Central memory CD8-positive, alpha-beta T cell (primary cell): Measurements from ENCODE around the gene KRT6B.
"Not testable (repeated sequence)": the region's sequence is repeated elsewhere in the genome, so short reads cannot be mapped to it uniquely, and the experiment has no call there.

Experiments
- ATAC-seq: fragments of 150-1000 bp; cut with Tn5 transposase; replicated peaks from 2 replicates; pipeline ENCODE4 v1.10.0; 2022; ENCODE audit warnings: mild to moderate bottlenecking, moderate FRiP score, moderate number of reproducible peaks; ENCODE audit not compliant: poor library complexity, severe bottlenecking; ENCODE audit errors: extremely low read depth
- DNase-seq, 2 donors: peaks; one replicate each; pipeline ENCODE4 v3.0.0; 2021; ENCODE audit warnings: low spot score in 2 of 2
- H3K27ac Mint-ChIP-seq: one replicate; pipeline ENCODE4 v1.8.0; 2022; ENCODE audit warnings: low read depth, mild to moderate bottlenecking, moderate library complexity, mixed read lengths
- H3K27me3 Mint-ChIP-seq: one replicate; pipeline ENCODE4 v1.8.0; 2022; ENCODE audit warnings: mixed read lengths
- H3K36me3 Mint-ChIP-seq: one replicate; pipeline ENCODE4 v1.8.0; 2022; ENCODE audit warnings: mild to moderate bottlenecking, moderate library complexity, mixed read lengths; ENCODE audit not compliant: insufficient read depth
- H3K4me1 Mint-ChIP-seq: one replicate; pipeline ENCODE4 v1.8.0; 2022; ENCODE audit warnings: mixed read lengths
- H3K4me3 Mint-ChIP-seq: one replicate; pipeline ENCODE4 v1.8.0; 2022; ENCODE audit warnings: mild to moderate bottlenecking, moderate library complexity, mixed read lengths
- H3K9me3 Mint-ChIP-seq: one replicate; pipeline ENCODE4 v1.8.0; 2022; ENCODE audit warnings: mixed read lengths

KRT6B gene

GRCh38 chr12:52455821-52456220, 3.9 kb upstream of the KRT6B start:
- no peaks in the 10 kb centered on the region for H3K36me3 Mint-ChIP-seq
- ATAC-seq (no peak), DNase-seq (no peak)

GRCh38 chr12:52454411-52455201, 2.7 kb upstream of the KRT6B start:
- H3K27me3 Mint-ChIP-seq: peaks cover 11% of the 10 kb centered on the region
- H3K9me3 Mint-ChIP-seq: no peaks in the 10 kb centered on the region
- H3K27ac Mint-ChIP-seq: no peak overlapping the region
- ATAC-seq: no peak
- peaks cover 12% of the 10 kb centered on the region for H3K4me1 Mint-ChIP-seq
- no peaks in the 10 kb centered on the region for H3K36me3 Mint-ChIP-seq
- no peak overlapping the region for H3K4me3 Mint-ChIP-seq
- no peak for DNase-seq

More at GRCh38 chr12:52455821-52456220, 3.9 kb upstream of the KRT6B start:
- Mint-ChIP-seq H3K4me1 (peaks cover 12% of the 10 kb centered on the region), H3K27ac (no peak overlapping the region), H3K9me3 (no peaks in the 10 kb centered on the region), H3K27me3 (peaks cover under 1% of the 10 kb centered on the region), H3K4me3 (no peak overlapping the region)

DNA sequence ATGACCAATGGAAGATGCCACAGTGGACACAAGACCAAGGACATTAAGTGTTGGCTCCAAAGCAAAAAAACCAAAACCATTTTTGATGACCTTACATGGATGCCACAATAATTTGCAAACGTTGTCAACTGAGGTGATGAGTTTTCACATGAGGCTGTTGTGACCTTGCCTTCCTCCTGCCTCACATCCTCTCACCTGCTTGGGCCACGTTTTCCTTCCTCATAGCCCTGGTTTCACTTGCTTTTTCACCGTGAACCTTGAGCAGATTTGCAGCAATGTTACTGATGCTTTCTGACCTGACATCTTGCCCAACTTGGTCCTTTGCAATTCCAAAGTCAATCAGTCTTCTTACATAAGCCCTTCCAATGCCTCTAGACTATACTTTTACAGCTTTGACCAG, 3.7 kb downstream of the KRT6B start:
- Mint-ChIP-seq H3K4me1 (peaks cover 13% of the 10 kb centered on the region), H3K36me3 (no peaks in the 10 kb centered on the region), H3K27me3 (peaks cover 29% of the 10 kb centered on the region), H3K9me3 (no peaks in the 10 kb centered on the region), H3K4me3 (no peak overlapping the region), H3K27ac (no peak overlapping the region)
- ATAC-seq (no peak), DNase-seq (no peak)

DNA sequence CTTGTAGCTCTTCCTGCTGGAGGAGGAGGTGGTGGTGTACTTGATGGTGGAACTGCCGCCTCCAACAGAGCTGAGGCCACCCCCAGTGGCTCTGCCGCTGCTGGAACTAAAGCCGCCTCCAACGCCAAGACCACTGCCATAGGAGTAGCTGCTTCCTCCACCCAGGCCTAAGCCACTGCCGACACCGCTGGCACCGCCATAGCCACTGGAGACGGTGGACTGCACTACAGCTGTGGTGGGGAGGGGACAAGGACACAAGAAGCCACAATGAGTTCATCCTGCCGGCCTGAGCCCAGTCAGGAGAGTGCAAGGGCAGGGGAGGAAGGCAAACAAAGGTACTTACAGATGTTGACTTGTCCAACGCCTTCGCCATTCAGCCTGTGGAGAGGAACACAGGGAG, 4.8 kb downstream of the KRT6B start:
- not testable (repeated sequence) for DNase-seq, H3K36me3 Mint-ChIP-seq, H3K27ac Mint-ChIP-seq, ATAC-seq, H3K9me3 Mint-ChIP-seq, H3K4me3 Mint-ChIP-seq
- Mint-ChIP-seq H3K27me3 (peaks cover 39% of the 10 kb centered on the region), H3K4me1 (peaks cover 13% of the 10 kb centered on the region)

DNA sequence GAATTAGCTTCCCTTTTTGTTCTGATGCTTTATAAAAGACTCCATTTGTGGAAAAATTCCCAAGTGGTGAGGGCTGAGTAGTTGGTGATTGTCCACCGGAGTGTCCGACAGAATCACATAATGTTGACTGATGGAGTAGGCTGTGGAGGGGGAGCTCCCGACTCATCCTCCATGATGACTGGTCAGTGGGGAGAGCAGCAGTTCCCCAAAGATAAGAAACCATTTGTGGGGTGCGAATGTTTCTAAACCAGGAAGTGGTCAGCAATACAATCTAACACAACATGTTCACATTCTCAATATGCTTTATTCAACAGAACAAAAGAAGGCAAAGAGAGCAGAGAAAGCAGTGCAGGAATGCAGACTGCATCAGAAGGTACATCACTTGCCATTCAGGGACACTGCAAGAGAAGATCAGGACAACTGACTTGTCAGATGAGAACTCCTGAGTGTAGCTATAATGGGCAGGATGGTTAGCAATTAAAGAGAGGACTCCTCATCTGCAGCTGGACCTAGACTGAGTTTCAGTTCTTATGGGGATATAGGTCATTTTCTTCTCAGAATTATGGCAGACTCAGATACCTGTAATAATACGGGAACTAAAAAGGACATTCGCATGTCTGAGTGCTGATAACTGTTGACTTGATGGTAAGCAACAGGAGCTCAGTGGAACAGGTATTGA, 5.4 kb downstream of the KRT6B start:
- H3K4me3 Mint-ChIP-seq: no peak overlapping the region
- ATAC-seq: peak; percentile 36
- no peak overlapping the region for H3K27ac Mint-ChIP-seq
- H3K36me3 Mint-ChIP-seq: no peaks in the 10 kb centered on the region
- no peaks in the 10 kb centered on the region for H3K9me3 Mint-ChIP-seq
- H3K4me1 Mint-ChIP-seq: peaks cover 13% of the 10 kb centered on the region
- H3K27me3 Mint-ChIP-seq: peaks cover 46% of the 10 kb centered on the region
- DNase-seq: no peak

GRCh38 chr12:52445876-52446275, 6.1 kb downstream of the KRT6B start:
- Mint-ChIP-seq H3K4me1 (peaks cover 13% of the 10 kb centered on the region), H3K27ac (no peak overlapping the region), H3K9me3 (no peaks in the 10 kb centered on the region), H3K36me3 (no peaks in the 10 kb centered on the region), H3K27me3 (peaks cover 52% of the 10 kb centered on the region), H3K4me3 (no peak overlapping the region)
- no peak for ATAC-seq
- no peak for DNase-seq

GRCh38 chr12:52444647-52445595, 7.0 kb downstream of the KRT6B start:
- no peak for ATAC-seq
- Mint-ChIP-seq H3K4me1 (peaks cover 13% of the 10 kb centered on the region), H3K27ac (no peak overlapping the region), H3K9me3 (no peaks in the 10 kb centered on the region), H3K4me3 (no peak overlapping the region), H3K36me3 (no peaks in the 10 kb centered on the region), H3K27me3 (peaks cover 51% of the 10 kb centered on the region)
- no peak for DNase-seq

- Mint-ChIP-seq H3K9me3 (no peaks in the 10 kb centered on the region), H3K27me3 (peaks cover 55% of the 10 kb centered on the region), H3K27ac (no peak overlapping the region), H3K4me3 (no peak overlapping the region), H3K36me3 (no peaks in the 10 kb centered on the region), H3K4me1 (peaks cover 13% of the 10 kb centered on the region)
- DNase-seq (no peak), ATAC-seq (no peak)
Observed at GRCh38 chr12:52443966-52444365, 8.0 kb downstream of the KRT6B start.

DNA sequence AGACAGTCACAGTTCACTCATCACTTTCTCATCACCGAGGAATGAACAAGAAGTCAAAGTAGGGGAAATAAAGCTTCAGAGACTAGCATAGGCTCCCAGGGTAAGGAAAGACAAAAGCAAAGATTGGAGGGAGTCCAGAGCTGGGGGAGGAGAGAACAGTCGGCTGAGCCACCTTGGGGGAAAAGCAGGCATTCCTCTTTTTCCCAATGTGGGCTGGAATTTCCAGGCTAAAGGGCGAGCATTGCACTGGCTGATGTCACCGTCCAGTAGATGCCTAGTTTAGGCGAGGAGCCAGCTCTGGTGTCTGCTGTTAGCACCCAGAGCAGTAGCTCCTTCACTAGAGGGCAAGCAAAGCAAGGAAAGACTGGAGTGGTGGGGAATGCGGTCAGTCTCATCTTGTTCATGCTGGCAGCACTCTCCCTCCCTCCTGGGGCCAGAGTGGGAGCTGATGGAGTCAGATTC, 9.3 kb downstream of the KRT6B start:
- no peaks in the 10 kb centered on the region for H3K9me3 Mint-ChIP-seq
- H3K27me3 Mint-ChIP-seq: peaks cover 59% of the 10 kb centered on the region
- H3K36me3 Mint-ChIP-seq: no peaks in the 10 kb centered on the region
- ATAC-seq (no peak), DNase-seq (no peak)
- peaks cover 7% of the 10 kb centered on the region for H3K4me1 Mint-ChIP-seq
- H3K27ac Mint-ChIP-seq: no peak overlapping the region
- no peak overlapping the region for H3K4me3 Mint-ChIP-seq

GRCh38 chr12:52441320-52441911, 10.5 kb downstream of the KRT6B start:
- peaks cover 4% of the 10 kb centered on the region for H3K4me1 Mint-ChIP-seq
- no peaks in the 10 kb centered on the region for H3K36me3 Mint-ChIP-seq
- no peaks in the 10 kb centered on the region for H3K9me3 Mint-ChIP-seq
- no peak for DNase-seq
- H3K27me3 Mint-ChIP-seq: peaks cover 66% of the 10 kb centered on the region
- ATAC-seq: no peak
- no peak overlapping the region for H3K4me3 Mint-ChIP-seq
- no peak overlapping the region for H3K27ac Mint-ChIP-seq

GRCh38 chr12:52440821-52441319, 11.1 kb downstream of the KRT6B start:
- H3K9me3 Mint-ChIP-seq: no peaks in the 10 kb centered on the region
- H3K36me3 Mint-ChIP-seq: no peaks in the 10 kb centered on the region
- no peak for DNase-seq
- ATAC-seq: no peak
- H3K4me3 Mint-ChIP-seq: no peak overlapping the region
- no peaks in the 10 kb centered on the region for H3K4me1 Mint-ChIP-seq
- peaks cover 63% of the 10 kb centered on the region for H3K27me3 Mint-ChIP-seq
- H3K27ac Mint-ChIP-seq: no peak overlapping the region

GRCh38 chr12:52439845-52440244, 12.1 kb downstream of the KRT6B start:
- Mint-ChIP-seq H3K4me1 (no peaks in the 10 kb centered on the region), H3K9me3 (no peaks in the 10 kb centered on the region), H3K4me3 (no peak overlapping the region), H3K27ac (no peak overlapping the region), H3K27me3 (peaks cover 74% of the 10 kb centered on the region), H3K36me3 (no peaks in the 10 kb centered on the region)
- no peak for DNase-seq
- ATAC-seq: no peak
